GM10248 (cell line): ENCODE measurements around the gene TRPV4.

Experiments used
- CTCF ChIA-PET: fragments of 300-600 bp; sonication (Branson Sonifier 250); formaldehyde crosslinking; extraction: SDS; loops from one replicate; lab custom pipeline; 2021; ENCODE audit warnings: antibody characterized with exemption; lab: Yijun Ruan, JAX
- POLR2A ChIA-PET: fragments of 350-650 bp; sonication (Branson Sonifier 250); formaldehyde crosslinking; extraction: SDS; loops from one replicate; lab custom pipeline; 2020; ENCODE audit warnings: antibody characterized with exemption; lab: Yijun Ruan, JAX
- DNase-seq: peaks from one replicate; pipeline ENCODE4 v3.0.0; 2012; ENCODE audit errors: extremely low spot score
- CTCF ChIP-seq: IDR thresholded peaks from 2 replicates; pipeline ENCODE4 v1.5.1; 2012; ENCODE audit warnings: mild to moderate bottlenecking, low read depth; ENCODE audit errors: extremely low read depth, missing control alignments, control extremely low read depth

The TRPV4 gene

GRCh38 chr12:109758426-109759420 lies 74.5 kb downstream of the TRPV4 start:
- POLR2A ChIA-PET, result no interaction called here
- no peak for DNase-seq
- no peak for TF ChIP-seq CTCF
- CTCF ChIA-PET, result interaction anchor here (0.9 to 1.2 kb wide), 2 partner anchors 22 to 239 kb away, joined by 3 read pairs; no protein-coding TSS in a partner anchor

GRCh38 chr12:109757671-109758265 lies 75.4 kb downstream of the TRPV4 start:
- CTCF ChIA-PET, result interaction anchor here (1.1 to 1.2 kb wide), 2 partner anchors 88 to 238 kb away, joined by 3 read pairs; no protein-coding TSS in a partner anchor
- no peak for DNase-seq
- no peak for TF ChIP-seq CTCF
- POLR2A ChIA-PET, result no interaction called here

- no peak for DNase-seq
- ChIA-PET CTCF (interaction anchor here (1.1 kb wide), 1 partner anchor 89 kb away, joined by 3 read pairs; no protein-coding TSS in a partner anchor), POLR2A (no interaction called here)
- TF ChIP-seq CTCF, result no peak
Measured at GRCh38 chr12:109756457-109756856, 76.7 kb downstream of the TRPV4 start.

- POLR2A ChIA-PET, result no interaction called here
- TF ChIP-seq CTCF, result no peak
- DNase-seq, result no peak
- CTCF ChIA-PET, result interaction anchor here (0.9 to 1.4 kb wide), 3 partner anchors 21 to 91 kb away, joined by 3 read pairs; no protein-coding TSS in a partner anchor
Measured at GRCh38 chr12:109753959-109754358, 79.2 kb downstream of the TRPV4 start.

GRCh38 chr12:109753054-109753401 lies 80.2 kb downstream of the TRPV4 start:
- TF ChIP-seq CTCF, result no peak
- CTCF ChIA-PET, result interaction anchor here (1.4 to 1.7 kb wide), 2 partner anchors 20 to 22 kb away, joined by 3 read pairs; no protein-coding TSS in a partner anchor
- no peak for DNase-seq
- POLR2A ChIA-PET, result no interaction called here
